Neural cell (in vitro differentiated cells): ENCODE measurements around the gene PPP1R12B. TPM values are rescaled to one million over a fixed set of nuclear protein-coding genes. Genes with fewer than 3 reads are reported as not detected.

Experiments
- H2AFZ ChIP-seq: fragments of 200-600, 300-800 bp; sonication (generic), shearing (Covaris generic); 2 replicates; pipeline ENCODE4 v1.6.0; 2014; ENCODE audit warnings: low read depth, mild to moderate bottlenecking, antibody characterized with exemption, low read length, moderate library complexity
- H3F3A ChIP-seq: fragments of 200-600 bp; shearing (Covaris generic); 2 replicates; pipeline ENCODE4 v1.6.1; 2016; ENCODE audit warnings: mild to moderate bottlenecking, moderate library complexity, mixed read lengths, antibody characterized with exemption, low read length; ENCODE audit not compliant: insufficient read depth, poor library complexity, severe bottlenecking
- H3K27ac ChIP-seq: fragments of 200-600, 300-800 bp; sonication (generic), shearing (Covaris generic); 2 replicates; pipeline ENCODE4 v1.5.1; 2014; ENCODE audit warnings: mild to moderate bottlenecking, low read length, moderate library complexity
- H3K27me3 ChIP-seq: fragments of 300-800, 200-600 bp; sonication (generic), shearing (Covaris generic); 2 replicates; pipeline ENCODE4 v1.6.0; 2014; ENCODE audit warnings: mild to moderate bottlenecking, low read depth, low read length, moderate library complexity; ENCODE audit not compliant: insufficient read depth
- H3K36me3 ChIP-seq: fragments of 300-800, 200-600 bp; sonication (generic), shearing (Covaris generic); 2 replicates; pipeline ENCODE4 v1.5.1; 2014; ENCODE audit warnings: mild to moderate bottlenecking, antibody characterized with exemption, low read length, moderate library complexity; ENCODE audit not compliant: insufficient read depth
- H3K4me2 ChIP-seq: fragments of 300-800, 200-600 bp; sonication (generic), shearing (Covaris generic); 2 replicates; pipeline ENCODE4 v1.6.0; 2014; ENCODE audit warnings: mild to moderate bottlenecking, low read length
- H3K4me3 ChIP-seq: fragments of 300-800, 200-600 bp; sonication (generic), shearing (Covaris generic); 2 replicates; pipeline ENCODE4 v1.5.1; 2014; ENCODE audit warnings: mild to moderate bottlenecking, low read length, moderate library complexity
- H3K79me2 ChIP-seq: fragments of 200-600 bp; shearing (Covaris generic); replicated peaks from 2 replicates; pipeline ENCODE4 v1.6.0; 2014; ENCODE audit warnings: mild to moderate bottlenecking, low read length, moderate library complexity; ENCODE audit not compliant: insufficient read depth
- H3K9ac ChIP-seq: fragments of 300-800, 200-600 bp; sonication (generic), shearing (Covaris generic); 2 replicates; pipeline ENCODE4 v1.6.1; 2016; ENCODE audit warnings: mild to moderate bottlenecking, low read length, mixed read lengths
- H3K9me2 ChIP-seq: fragments of 200-600 bp; shearing (Covaris generic); 2 replicates; pipeline ENCODE4 v1.6.1; 2016; ENCODE audit warnings: mild to moderate bottlenecking, low read length, mixed read lengths; ENCODE audit not compliant: insufficient read depth
- H3K9me3 ChIP-seq: fragments of 200-600, 300-800 bp; sonication (generic), shearing (Covaris generic); 2 replicates; pipeline ENCODE4 v1.6.1; 2016; ENCODE audit warnings: mild to moderate bottlenecking, mixed run types, low read length, moderate library complexity, mixed read lengths
- H4K20me1 ChIP-seq: fragments of 200-600 bp; shearing (Covaris generic); 2 replicates; pipeline ENCODE4 v1.6.1; 2016; ENCODE audit warnings: mild to moderate bottlenecking, mixed run types; ENCODE audit not compliant: insufficient read depth
- CTCF ChIP-seq: fragments of 450-650 bp; IDR thresholded peaks from 2 replicates; pipeline ENCODE4 v1.5.1; 2014; ENCODE audit warnings: antibody characterized with exemption, mild to moderate bottlenecking, moderate library complexity; ENCODE audit not compliant: poor library complexity, severe bottlenecking
- EP300 ChIP-seq: fragments of 450-650 bp; conservative IDR thresholded peaks from 2 replicates; pipeline ENCODE4 v1.6.1; 2014; ENCODE audit warnings: antibody characterized with exemption, mild to moderate bottlenecking, moderate library complexity; ENCODE audit not compliant: poor library complexity, severe bottlenecking
- EZH2 ChIP-seq: fragments of 200-600, 300-800 bp; shearing (Covaris generic), sonication (generic); IDR thresholded peaks from 2 replicates; pipeline ENCODE4 v1.6.1; 2014; ENCODE audit warnings: antibody characterized with exemption, low read length, borderline replicate concordance, mild to moderate bottlenecking; ENCODE audit not compliant: insufficient read depth, poor library complexity, severe bottlenecking
- MXI1 ChIP-seq: fragments of 450-650 bp; conservative IDR thresholded peaks from 2 replicates; pipeline ENCODE4 v1.6.1; 2014; ENCODE audit warnings: antibody characterized with exemption, mild to moderate bottlenecking; ENCODE audit not compliant: poor library complexity, severe bottlenecking
- POLR2AphosphoS5 ChIP-seq: IDR thresholded peaks from 2 replicates; pipeline ENCODE4 v1.6.1; 2012
- RAD21 ChIP-seq: fragments of 450-650 bp; conservative IDR thresholded peaks from 2 replicates; pipeline ENCODE4 v1.6.1; 2014; ENCODE audit warnings: antibody characterized with exemption, mild to moderate bottlenecking, moderate library complexity
- REST ChIP-seq: IDR thresholded peaks from 2 replicates; pipeline ENCODE4 v1.6.1; 2012; ENCODE audit warnings: borderline replicate concordance
- SMC3 ChIP-seq: fragments of 450-650 bp; conservative IDR thresholded peaks from 2 replicates; pipeline ENCODE4 v1.6.1; 2014; ENCODE audit warnings: antibody characterized with exemption, mild to moderate bottlenecking, moderate library complexity; ENCODE audit not compliant: poor library complexity
- TAF1 ChIP-seq: IDR thresholded peaks from 2 replicates; pipeline ENCODE4 v1.6.1; 2012; ENCODE audit warnings: low read depth
- polyA plus RNA-seq: library from polyadenylated mRNA; depleted of rRNA; stranded (reverse); fragments of >200 nt; gene quantifications from 2 replicates; pipeline ENCODE4 v1.2.3, GENCODE V29; 2014

PPP1R12B gene
- polyA plus RNA-seq, 1 donor from 2014 or later = 9.8 TPM

- Histone ChIP-seq H3K79me2 (no peaks in the 10 kb centered on the region), H3K4me2 (no peak overlapping the region), H4K20me1 (no peaks in the 10 kb centered on the region), H3K4me3 (no peak overlapping the region), H3K27ac (no peak overlapping the region), H3K27me3 (no peaks in the 10 kb centered on the region), H3K36me3 (no peaks in the 10 kb centered on the region), H3K9ac (no peak overlapping the region), H3K9me2 (no peaks in the 10 kb centered on the region), H3K9me3 (no peaks in the 10 kb centered on the region), H3F3A (no peaks in the 10 kb centered on the region), H2AFZ (no peak overlapping the region)
- TF ChIP-seq POLR2AphosphoS5 (no peak), TAF1 (no peak), RAD21 (no peak), REST (no peak), SMC3 (no peak), EZH2 (no peak), CTCF (no peak), EP300 (no peak), MXI1 (no peak)
These were observed 275.7 kb downstream of the PPP1R12B start for GRCh38 chr1:202624088-202624780.

- Histone ChIP-seq H3K9me2 (no peaks in the 10 kb centered on the region), H2AFZ (no peak overlapping the region), H3K9me3 (no peaks in the 10 kb centered on the region), H3K79me2 (no peaks in the 10 kb centered on the region), H4K20me1 (no peaks in the 10 kb centered on the region), H3K27me3 (no peaks in the 10 kb centered on the region), H3K4me3 (no peak overlapping the region), H3F3A (no peaks in the 10 kb centered on the region), H3K27ac (no peak overlapping the region), H3K4me2 (no peak overlapping the region), H3K36me3 (no peaks in the 10 kb centered on the region), H3K9ac (no peak overlapping the region)
- no peak for TF ChIP-seq EZH2
- no peak for TF ChIP-seq RAD21
- TF ChIP-seq MXI1 = no peak
- TF ChIP-seq CTCF = no peak
- TF ChIP-seq REST = no peak
- TF ChIP-seq TAF1 = no peak
- no peak for TF ChIP-seq POLR2AphosphoS5
- TF ChIP-seq SMC3 = no peak
- TF ChIP-seq EP300 = no peak
These were observed 276.2 kb downstream of the PPP1R12B start for GRCh38 chr1:202624781-202625108.
